Thymus (tissue), 11 donors: ENCODE data around the gene PGA3. TPM values are rescaled to one million over a fixed set of nuclear protein-coding genes. Genes with fewer than 3 reads are reported as not detected.

Experiments used
- DNase-seq, 9 donors: peaks; one replicate each; pipeline ENCODE4 v3.0.0-alpha.2; 2013; ENCODE audit warnings: low spot score in 9 of 9, low read depth in 6 of 9, missing footprints in 1 of 9
- H3K27ac ChIP-seq, 2 donors: one replicate each; pipeline ENCODE4 v1.5.1; 2013; ENCODE audit warnings: control low read depth in 1 of 2, low read depth in 1 of 2, low read length in 1 of 2, mild to moderate bottlenecking in 1 of 2, moderate library complexity in 1 of 2
- H3K27me3 ChIP-seq, 2 donors: one replicate each; pipeline ENCODE4 v1.5.1; 2013; ENCODE audit warnings: low read length in 1 of 2; ENCODE audit not compliant: control insufficient read depth in 2 of 2, insufficient read depth in 1 of 2
- H3K36me3 ChIP-seq, 2 donors: one replicate each; pipeline ENCODE4 v1.5.1; 2013; ENCODE audit warnings: low read length in 1 of 2, mild to moderate bottlenecking in 1 of 2, moderate library complexity in 1 of 2; ENCODE audit not compliant: control insufficient read depth in 2 of 2, insufficient read depth in 2 of 2
- H3K4me1 ChIP-seq, 2 donors: one replicate each; pipeline ENCODE4 v1.5.1; 2013; ENCODE audit warnings: low read length in 2 of 2; ENCODE audit not compliant: control insufficient read depth in 2 of 2, insufficient read depth in 2 of 2
- H3K4me3 ChIP-seq, 2 donors: one replicate each; pipeline ENCODE4 v1.5.1; 2013; ENCODE audit warnings: low read length in 2 of 2, control low read depth in 1 of 2, mild to moderate bottlenecking in 1 of 2
- H3K9me3 ChIP-seq, 2 donors: one replicate each; pipeline ENCODE4 v1.5.1; 2013; ENCODE audit warnings: low read length in 1 of 2, mild to moderate bottlenecking in 1 of 2; ENCODE audit not compliant: control insufficient read depth in 2 of 2, insufficient read depth in 1 of 2
- WGBS: extraction: QIAGEN DNeasy Blood & Tissue Kit; methylation state at CpG from one replicate; pipeline ENCODE4 v1.1.7; 2013; 5-methylcytosine and 5-hydroxymethylcytosine counted together
- polyA plus RNA-seq: library from polyadenylated mRNA; stranded (reverse); fragments of 200-250 nt; gene quantifications from one replicate; pipeline ENCODE4 v1.2.3, GENCODE V29; 2013
- total RNA-seq: library from RNA; stranded (reverse); fragments of 120-200 nt; gene quantifications from one replicate; pipeline ENCODE4 v1.2.4, GENCODE V29; 2013
- donor health status: healthy.

Gene PGA3
- total and polyA plus RNA-seq, 2 donors, result 0.80 to 1.3 TPM

GRCh38 chr11:61168042-61168688 is 35.1 kb upstream of the PGA3 start:
- Histone ChIP-seq H3K27ac (no peak overlapping the region), H3K4me3 (no peak overlapping the region)
- WGBS, result 95% methylated on average over 9 of the region's 9 CpGs

GRCh38 chr11:61168800-61169199 is 34.5 kb upstream of the PGA3 start:
- 93% methylated on average over 1 of the region's 1 CpG for WGBS
- H3K9me3 ChIP-seq, result no peaks in the 10 kb centered on the region
- no peak for DNase-seq
- no peaks in the 10 kb centered on the region for H3K27me3 ChIP-seq
- no peak overlapping the region for H3K4me3 ChIP-seq
- no peak overlapping the region for H3K27ac ChIP-seq
- peaks cover 3 to 5% of the 10 kb centered on the region in 2 donors for H3K4me1 ChIP-seq
- no peaks in the 10 kb centered on the region for H3K36me3 ChIP-seq

More at GRCh38 chr11:61168042-61168688, 35.1 kb upstream of the PGA3 start:
- no peak for DNase-seq
- H3K36me3 ChIP-seq, result no peaks in the 10 kb centered on the region
- no peaks in the 10 kb centered on the region for H3K27me3 ChIP-seq
- H3K4me1 ChIP-seq, result peaks cover 3 to 5% of the 10 kb centered on the region in 2 donors
- no peaks in the 10 kb centered on the region for H3K9me3 ChIP-seq

- Histone ChIP-seq H3K4me1 (peaks cover 0 to 3% of the 10 kb centered on the region in 2 donors), H3K27me3 (peaks cover 0 to 8% of the 10 kb centered on the region in 2 donors), H3K27ac (no peak overlapping the region), H3K9me3 (no peaks in the 10 kb centered on the region), H3K36me3 (no peaks in the 10 kb centered on the region), H3K4me3 (no peak overlapping the region)
- DNase-seq, result no peak
- WGBS, result 97% methylated on average over 9 of the region's 9 CpGs
These were observed 32.7 kb upstream of the PGA3 start for GRCh38 chr11:61170566-61170965.

GRCh38 chr11:61171907-61172306 is 31.4 kb upstream of the PGA3 start:
- 61% methylated on average over 3 of the region's 3 CpGs for WGBS
- H3K27me3 ChIP-seq, result peaks cover 0 to 8% of the 10 kb centered on the region in 2 donors
- H3K4me3 ChIP-seq, result no peak overlapping the region
- no peaks in the 10 kb centered on the region for H3K9me3 ChIP-seq
- no peak for DNase-seq
- H3K4me1 ChIP-seq, result peaks cover 0 to 3% of the 10 kb centered on the region in 2 donors
- H3K27ac ChIP-seq, result no peak overlapping the region
- no peaks in the 10 kb centered on the region for H3K36me3 ChIP-seq

GRCh38 chr11:61172356-61172755 is 31.0 kb upstream of the PGA3 start:
- WGBS, result 30% methylated on average over 5 of the region's 5 CpGs
- H3K27me3 ChIP-seq, result peaks cover 0 to 8% of the 10 kb centered on the region in 2 donors
- H3K4me3 ChIP-seq, result no peak overlapping the region
- no peaks in the 10 kb centered on the region for H3K9me3 ChIP-seq
- no peak overlapping the region for H3K27ac ChIP-seq
- no peak for DNase-seq
- H3K36me3 ChIP-seq, result no peaks in the 10 kb centered on the region
- H3K4me1 ChIP-seq, result peaks cover 0 to 3% of the 10 kb centered on the region in 2 donors

GRCh38 chr11:61172888-61173287 is 30.4 kb upstream of the PGA3 start:
- 97% methylated on average over 3 of the region's 3 CpGs for WGBS
- H3K4me1 ChIP-seq, result peaks cover 0 to 3% of the 10 kb centered on the region in 2 donors
- no peaks in the 10 kb centered on the region for H3K36me3 ChIP-seq
- H3K4me3 ChIP-seq, result no peak overlapping the region
- H3K27me3 ChIP-seq, result peaks cover 0 to 8% of the 10 kb centered on the region in 2 donors
- no peak overlapping the region for H3K27ac ChIP-seq
- H3K9me3 ChIP-seq, result no peaks in the 10 kb centered on the region
- no peak for DNase-seq

- H3K36me3 ChIP-seq, result no peaks in the 10 kb centered on the region
- DNase-seq, result no peak
- no peak overlapping the region for H3K4me3 ChIP-seq
- 95% methylated on average over 4 of the region's 4 CpGs for WGBS
- H3K9me3 ChIP-seq, result no peaks in the 10 kb centered on the region
- peaks cover 0 to 8% of the 10 kb centered on the region in 2 donors for H3K27me3 ChIP-seq
- no peak overlapping the region for H3K27ac ChIP-seq
- peaks cover 0 to 3% of the 10 kb centered on the region in 2 donors for H3K4me1 ChIP-seq
These were observed 29.9 kb upstream of the PGA3 start for GRCh38 chr11:61173456-61173855.

GRCh38 chr11:61174273-61174672 is 29.0 kb upstream of the PGA3 start:
- peaks cover 0 to 3% of the 10 kb centered on the region in 2 donors for H3K4me1 ChIP-seq
- H3K27ac ChIP-seq, result no peak overlapping the region
- 95% methylated on average over 6 of the region's 6 CpGs for WGBS
- no peaks in the 10 kb centered on the region for H3K36me3 ChIP-seq
- H3K27me3 ChIP-seq, result peaks cover 0 to 8% of the 10 kb centered on the region in 2 donors
- H3K9me3 ChIP-seq, result no peaks in the 10 kb centered on the region
- H3K4me3 ChIP-seq, result no peak overlapping the region
- DNase-seq, result no peak

- Histone ChIP-seq H3K9me3 (no peaks in the 10 kb centered on the region), H3K4me1 (peaks cover 0 to 3% of the 10 kb centered on the region in 2 donors), H3K27me3 (peaks cover 0 to 8% of the 10 kb centered on the region in 2 donors), H3K27ac (no peak overlapping the region), H3K4me3 (no peak overlapping the region), H3K36me3 (no peaks in the 10 kb centered on the region)
- no peak for DNase-seq
- 77% methylated on average over 6 of the region's 6 CpGs for WGBS
These were observed 28.4 kb upstream of the PGA3 start for GRCh38 chr11:61174949-61175348.
